Measurements from ENCODE around the gene AGXT2. TPM values are rescaled to one million over a fixed set of nuclear protein-coding genes. Genes with fewer than 3 reads are reported as not detected.

Gene AGXT2
- total RNA-seq, 1 experiment from 2014 or later: not detected

DNA sequence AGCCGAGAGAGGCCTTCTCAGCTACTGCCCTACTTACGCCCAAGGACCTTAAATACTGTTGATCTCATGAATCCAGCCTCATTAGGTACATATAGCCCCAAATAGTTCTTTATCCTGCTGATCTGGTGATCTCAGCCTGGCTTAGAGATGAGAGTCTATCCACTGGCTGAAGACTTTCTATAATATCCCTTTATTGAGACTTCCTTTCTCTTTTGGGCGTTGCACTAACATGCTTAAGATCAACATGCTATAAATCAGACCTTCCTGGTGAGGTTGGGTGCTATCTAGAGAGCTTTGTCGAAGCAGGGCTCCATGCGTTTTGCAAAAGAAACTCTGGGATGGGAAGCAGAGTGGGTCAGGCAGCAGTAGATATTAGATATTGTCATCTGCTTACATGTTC lies 44.0 kb upstream of the AGXT2 start:
- H3K9me3 ChIP-seq (ENCODE audit: insufficient read depth, low read depth): no peaks in the 10 kb centered on the region
- ChIA-PET POLR2A (ENCODE audit: unreplicated experiment) (interaction anchor here (0.6 kb wide), 1 partner anchor 832 kb away, joined by 4 read pairs; no protein-coding TSS in a partner anchor), CTCF (no interaction called here)
- H3K79me2 ChIP-seq (ENCODE audit: low read depth): no peaks in the 10 kb centered on the region
- peaks cover 88% of the 10 kb centered on the region for H3K27me3 ChIP-seq (ENCODE audit: insufficient read depth, low read depth)
- H4K20me1 ChIP-seq (ENCODE audit: insufficient read depth): no peaks in the 10 kb centered on the region
- peak in 1 of 2 experiments; percentile 12 for DNase-seq
- H3K4me1 ChIP-seq (replicated peaks; ENCODE audit: insufficient read depth): no peaks in the 10 kb centered on the region
- no peak overlapping the region for H3K4me3 ChIP-seq
- H2AFZ ChIP-seq: no peak overlapping the region
- H3K27ac ChIP-seq: no peak overlapping the region
- no peaks in the 10 kb centered on the region for H3K9me2 ChIP-seq (ENCODE audit: insufficient read depth)
- no TSS peak for BruUV-seq (replicated peaks)
- H3F3A ChIP-seq (ENCODE audit: insufficient read depth, low read depth): no peaks in the 10 kb centered on the region
- intact Hi-C loops (cut with micrococcal nuclease; ENCODE audit: unreplicated experiment): no loop called here
- TF ChIP-seq EZH2 (IDR thresholded peaks at IDR 0.05; ENCODE audit: low read depth): no peak
- TF ChIP-seq, protein P1, sequence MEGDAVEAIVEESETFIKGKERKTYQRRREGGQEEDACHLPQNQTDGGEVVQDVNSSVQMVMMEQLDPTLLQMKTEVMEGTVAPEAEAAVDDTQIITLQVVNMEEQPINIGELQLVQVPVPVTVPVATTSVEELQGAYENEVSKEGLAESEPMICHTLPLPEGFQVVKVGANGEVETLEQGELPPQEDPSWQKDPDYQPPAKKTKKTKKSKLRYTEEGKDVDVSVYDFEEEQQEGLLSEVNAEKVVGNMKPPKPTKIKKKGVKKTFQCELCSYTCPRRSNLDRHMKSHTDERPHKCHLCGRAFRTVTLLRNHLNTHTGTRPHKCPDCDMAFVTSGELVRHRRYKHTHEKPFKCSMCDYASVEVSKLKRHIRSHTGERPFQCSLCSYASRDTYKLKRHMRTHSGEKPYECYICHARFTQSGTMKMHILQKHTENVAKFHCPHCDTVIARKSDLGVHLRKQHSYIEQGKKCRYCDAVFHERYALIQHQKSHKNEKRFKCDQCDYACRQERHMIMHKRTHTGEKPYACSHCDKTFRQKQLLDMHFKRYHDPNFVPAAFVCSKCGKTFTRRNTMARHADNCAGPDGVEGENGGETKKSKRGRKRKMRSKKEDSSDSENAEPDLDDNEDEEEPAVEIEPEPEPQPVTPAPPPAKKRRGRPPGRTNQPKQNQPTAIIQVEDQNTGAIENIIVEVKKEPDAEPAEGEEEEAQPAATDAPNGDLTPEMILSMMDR (conservative IDR thresholded peaks at IDR 0.05): no peak
- H3K36me3 ChIP-seq (ENCODE audit: low read depth): no peaks in the 10 kb centered on the region
- no peak overlapping the region for H3K4me2 ChIP-seq

GRCh38 chr5:35089334-35090314 lies 41.9 kb upstream of the AGXT2 start:
- Histone ChIP-seq H4K20me1 (ENCODE audit: insufficient read depth) (no peaks in the 10 kb centered on the region), H3K4me3 (no peak overlapping the region), H3K36me3 (ENCODE audit: low read depth) (no peaks in the 10 kb centered on the region), H3F3A (ENCODE audit: insufficient read depth, low read depth) (no peaks in the 10 kb centered on the region), H3K4me2 (no peak overlapping the region), H2AFZ (no peak overlapping the region), H3K79me2 (ENCODE audit: low read depth) (no peaks in the 10 kb centered on the region), H3K9me3 (ENCODE audit: insufficient read depth, low read depth) (no peaks in the 10 kb centered on the region), H3K27me3 (ENCODE audit: insufficient read depth, low read depth) (peaks cover 72% of the 10 kb centered on the region), H3K4me1 (replicated peaks; ENCODE audit: insufficient read depth) (no peaks in the 10 kb centered on the region), H3K27ac (no peak overlapping the region), H3K9me2 (ENCODE audit: insufficient read depth) (no peaks in the 10 kb centered on the region)
- no peak for TF ChIP-seq EZH2 (IDR thresholded peaks at IDR 0.05; ENCODE audit: low read depth)
- TF ChIP-seq, protein P1 (conservative IDR thresholded peaks at IDR 0.05): peak; percentile 80
- BruUV-seq (replicated peaks): no TSS peak
- DNase-seq: peak; percentile 44 to 46
- intact Hi-C loops (cut with micrococcal nuclease; ENCODE audit: unreplicated experiment): loop anchor here (1.0 to 10.0 kb wide), 4 partner anchors 113 to 1604 kb away; no protein-coding TSS in a partner anchor
- POLR2A ChIA-PET (ENCODE audit: unreplicated experiment): no interaction called here
- CTCF ChIA-PET: interaction anchor here (1.1 kb wide), 1 partner anchor 836 kb away, joined by 12 read pairs; no protein-coding TSS in a partner anchor

- H3K4me1 ChIP-seq (replicated peaks; ENCODE audit: insufficient read depth): no peaks in the 10 kb centered on the region
- no peaks in the 10 kb centered on the region for H3K9me2 ChIP-seq (ENCODE audit: insufficient read depth)
- no peak overlapping the region for H3K4me3 ChIP-seq
- intact Hi-C loops (cut with micrococcal nuclease; ENCODE audit: unreplicated experiment): loop anchor here (5.0 to 10.0 kb wide), 2 partner anchors 114 to 613 kb away; no protein-coding TSS in a partner anchor
- BruUV-seq (replicated peaks): no TSS peak
- no peaks in the 10 kb centered on the region for H3K79me2 ChIP-seq (ENCODE audit: low read depth)
- H3K36me3 ChIP-seq (ENCODE audit: low read depth): no peaks in the 10 kb centered on the region
- peaks cover 71% of the 10 kb centered on the region for H3K27me3 ChIP-seq (ENCODE audit: insufficient read depth, low read depth)
- H3K4me2 ChIP-seq: no peak overlapping the region
- POLR2A ChIA-PET (ENCODE audit: unreplicated experiment): interaction anchor here (0.6 kb wide), 1 partner anchor 958 kb away, joined by 9 read pairs; no protein-coding TSS in a partner anchor
- DNase-seq: peak in 1 of 2 experiments; percentile 23
- no peaks in the 10 kb centered on the region for H3F3A ChIP-seq (ENCODE audit: insufficient read depth, low read depth)
- H4K20me1 ChIP-seq (ENCODE audit: insufficient read depth): no peaks in the 10 kb centered on the region
- TF ChIP-seq, protein P1 (conservative IDR thresholded peaks at IDR 0.05): no peak
- TF ChIP-seq EZH2 (IDR thresholded peaks at IDR 0.05; ENCODE audit: low read depth): no peak
- no peak overlapping the region for H3K27ac ChIP-seq
- CTCF ChIA-PET: interaction anchor here (0.7 kb wide), 1 partner anchor 95 kb away, joined by 7 read pairs; no protein-coding TSS in a partner anchor
- no peak overlapping the region for H2AFZ ChIP-seq
- H3K9me3 ChIP-seq (ENCODE audit: insufficient read depth, low read depth): no peaks in the 10 kb centered on the region
Observed at GRCh38 chr5:35087991-35088390, 40.2 kb upstream of the AGXT2 start.
